Heart right ventricle (tissue), 16 donors: Measurements from ENCODE around the gene SNX8. TPM values are rescaled to one million over a fixed set of nuclear protein-coding genes. Genes with fewer than 3 reads are reported as not detected.

Source experiments
- ATAC-seq, 8 donors: fragments of 200-7000 bp; cut with Tn5 transposase; one replicate each; pipeline ENCODE4 v1.9.1; 2020; ENCODE audit warnings: mild to moderate bottlenecking in 8 of 8, moderate library complexity in 8 of 8, moderate number of reproducible peaks in 1 of 8
- DNase-seq, 2 donors: peaks; one replicate each; pipeline ENCODE4 v3.0.0-alpha.2; 2020
- H3K27ac ChIP-seq, 10 donors: fragments of 200-600 bp; sonication (generic) in 2 of 10; one replicate each; pipeline versions ENCODE4 v1.5.0 to v1.8.0; 2020 to 2022; ENCODE audit warnings: mild to moderate bottlenecking in 3 of 10
- H3K27me3 ChIP-seq, 7 donors: fragments of 200-600 bp; one replicate each; pipeline ENCODE4 v1.8.0; 2021 to 2022; ENCODE audit warnings: mild to moderate bottlenecking in 2 of 7
- H3K36me3 ChIP-seq, 9 donors: fragments of 200-600 bp; sonication (generic) in 1 of 9; one replicate each; pipeline versions ENCODE4 v1.5.0 to v1.8.0; 2020 to 2022; ENCODE audit warnings: mild to moderate bottlenecking in 2 of 9
- H3K4me1 ChIP-seq, 9 donors: fragments of 200-600 bp; sonication (generic) in 1 of 9; one replicate each; pipeline versions ENCODE4 v1.5.0 to v1.8.0; 2020 to 2022; ENCODE audit warnings: mild to moderate bottlenecking in 4 of 9
- H3K4me3 ChIP-seq, 10 donors: fragments of 200-600 bp; sonication (generic) in 2 of 10; one replicate each; pipeline versions ENCODE4 v1.5.0 to v1.8.0; 2020 to 2022; ENCODE audit warnings: mild to moderate bottlenecking in 7 of 10, moderate library complexity in 2 of 10
- H3K9me3 ChIP-seq, 11 donors: fragments of 200-600 bp in 10 of 11; sonication (generic) in 2 of 11; one replicate each; pipeline versions ENCODE4 v1.5.0 to v1.8.0; 2013 to 2022; ENCODE audit warnings: mild to moderate bottlenecking in 2 of 11, control low read depth in 1 of 11, moderate library complexity in 1 of 11
- WGBS, 2 donors: extraction: QIAGEN DNeasy Blood & Tissue Kit; methylation state at CpG; one replicate each; pipeline ENCODE4 v1.1.7; 2013; ENCODE audit warnings: inconsistent platforms in 1 of 2; 5-methylcytosine and 5-hydroxymethylcytosine counted together
- intact Hi-C, 10 donors: fragments of 100-400 bp; cut with DNase I; formaldehyde crosslinking; loops; one replicate each; pipeline versions ENCODE4 v1.11.1 to v1.14.2; 2022
- polyA plus RNA-seq, 2 donors: library from polyadenylated mRNA; stranded (reverse); fragments of 200-250 nt; gene quantifications; one replicate each; pipeline ENCODE4 v1.2.3, GENCODE V29; 2013
- total RNA-seq, 10 donors: library from RNA; stranded (reverse); fragmentation: NEBNext Ultra II Directional in 3 of 10; extraction: Animal tissue kit (Norgen Biotek cat#: 25700) in 3 of 10; gene quantifications; one replicate each; pipeline versions ENCODE4 v1.2.1 to v1.2.4, GENCODE V29; 2021 to 2023
- TF ChIP-seq, protein P1 (sequence below), 9 donors: fragments of 200-600 bp; sonication (generic) in 2 of 9; IDR thresholded peaks; one replicate each; pipeline versions ENCODE4 v1.5.0 to v1.8.0; 2021 to 2022; ENCODE audit warnings: antibody characterized with exemption in 9 of 9, mild to moderate bottlenecking in 5 of 9, moderate library complexity in 1 of 9
- donor health status: Arrhythmogenic right ventricular cardiomyopathy.
- donor health status: ischemic (EF 13 %, LVEDD 7.1; RV severe dilation, severe dysfunction).
- donor health status: healthy with polysubstance abuse.
- donor health status: DM: no; HTN: yes; CAD: no.
- donor health status: DM: no; HTN: no; CAD: no.
- donor health status: ischemic (EF 25% LVEDD 6.9; RV normal size, moderate dysfunction).
- donor health status: ischemic (EF 25% LVEDD 5.7; RV mildly dilated, moderate dysfunction).
- donor health status: healthy.
- donor health status: DM: yes; HTN: yes; CAD: no.
- donor health status: Ischemic cardiomyopathy.
- donor health status: ischemic (EF 35%, LVEDD 5.7; RV mildly dilated, moderate dysfunction).
- donor health status: nonischemic (EF 11% LVEDD 7.7; RV severe dilation, severe dysfunction).
- donor health status: DM: yes; HTN: yes; CAD: no.
- donor health status: PGD.
- donor health status: ischemic (EF 29% LVEDD 5.4; RV normal size, mild dysfunction).
- donor health status: nonischemic (EF 23%, LVEDD 6.1; RV moderate dilation, normal function).

The SNX8 gene
- total and polyA plus RNA-seq, 12 donors = 14.7 to 31.8 (median 20.4) TPM

DNA sequence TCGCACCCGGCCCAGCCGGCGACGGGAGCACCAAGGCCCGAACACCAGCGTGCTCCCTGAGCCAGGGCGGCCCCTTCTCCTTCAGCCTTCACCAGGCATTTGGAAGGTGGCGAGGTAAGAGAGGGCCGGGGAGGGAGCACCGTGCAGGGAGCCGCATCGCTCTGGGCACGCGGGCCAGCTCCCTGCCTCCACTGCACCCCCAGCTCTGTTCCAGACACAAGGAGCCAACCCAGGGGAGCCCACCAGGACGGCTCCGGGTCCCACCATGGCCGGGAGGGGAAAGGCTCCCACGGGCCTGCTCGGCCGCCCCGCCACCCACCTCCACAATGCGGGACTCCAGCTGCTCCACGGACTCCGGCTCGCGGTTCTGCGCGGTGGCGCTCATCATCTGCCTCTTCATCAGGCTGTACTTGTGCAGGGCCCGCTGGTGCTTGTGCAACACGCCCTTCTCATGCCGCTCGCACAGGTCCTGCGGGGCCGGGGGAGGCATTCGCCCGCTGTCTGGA is 57.1 kb downstream of the SNX8 start:
- Histone ChIP-seq H3K9me3 (no peaks in the 10 kb centered on the region), H3K27me3 (no peaks in the 10 kb centered on the region), H3K27ac (no peak overlapping the region), H3K4me1 (peaks cover 0 to 9% (median 0%) of the 10 kb centered on the region in 9 donors), H3K4me3 (no peak overlapping the region), H3K36me3 (peaks cover 0 to 57% (median 0%) of the 10 kb centered on the region in 9 donors)
- no peak for ATAC-seq
- intact Hi-C loops = loop anchor here in 2 of 10 donors (10.0 kb wide), 1 partner anchor 88 kb away; no protein-coding TSS in a partner anchor
- DNase-seq = no peak
- 96% methylated on average over 38 of the region's 38 CpGs for WGBS, 2 donors
- TF ChIP-seq, protein P1, sequence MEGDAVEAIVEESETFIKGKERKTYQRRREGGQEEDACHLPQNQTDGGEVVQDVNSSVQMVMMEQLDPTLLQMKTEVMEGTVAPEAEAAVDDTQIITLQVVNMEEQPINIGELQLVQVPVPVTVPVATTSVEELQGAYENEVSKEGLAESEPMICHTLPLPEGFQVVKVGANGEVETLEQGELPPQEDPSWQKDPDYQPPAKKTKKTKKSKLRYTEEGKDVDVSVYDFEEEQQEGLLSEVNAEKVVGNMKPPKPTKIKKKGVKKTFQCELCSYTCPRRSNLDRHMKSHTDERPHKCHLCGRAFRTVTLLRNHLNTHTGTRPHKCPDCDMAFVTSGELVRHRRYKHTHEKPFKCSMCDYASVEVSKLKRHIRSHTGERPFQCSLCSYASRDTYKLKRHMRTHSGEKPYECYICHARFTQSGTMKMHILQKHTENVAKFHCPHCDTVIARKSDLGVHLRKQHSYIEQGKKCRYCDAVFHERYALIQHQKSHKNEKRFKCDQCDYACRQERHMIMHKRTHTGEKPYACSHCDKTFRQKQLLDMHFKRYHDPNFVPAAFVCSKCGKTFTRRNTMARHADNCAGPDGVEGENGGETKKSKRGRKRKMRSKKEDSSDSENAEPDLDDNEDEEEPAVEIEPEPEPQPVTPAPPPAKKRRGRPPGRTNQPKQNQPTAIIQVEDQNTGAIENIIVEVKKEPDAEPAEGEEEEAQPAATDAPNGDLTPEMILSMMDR (IDR thresholded peaks at IDR 0.05) = no peak

DNA sequence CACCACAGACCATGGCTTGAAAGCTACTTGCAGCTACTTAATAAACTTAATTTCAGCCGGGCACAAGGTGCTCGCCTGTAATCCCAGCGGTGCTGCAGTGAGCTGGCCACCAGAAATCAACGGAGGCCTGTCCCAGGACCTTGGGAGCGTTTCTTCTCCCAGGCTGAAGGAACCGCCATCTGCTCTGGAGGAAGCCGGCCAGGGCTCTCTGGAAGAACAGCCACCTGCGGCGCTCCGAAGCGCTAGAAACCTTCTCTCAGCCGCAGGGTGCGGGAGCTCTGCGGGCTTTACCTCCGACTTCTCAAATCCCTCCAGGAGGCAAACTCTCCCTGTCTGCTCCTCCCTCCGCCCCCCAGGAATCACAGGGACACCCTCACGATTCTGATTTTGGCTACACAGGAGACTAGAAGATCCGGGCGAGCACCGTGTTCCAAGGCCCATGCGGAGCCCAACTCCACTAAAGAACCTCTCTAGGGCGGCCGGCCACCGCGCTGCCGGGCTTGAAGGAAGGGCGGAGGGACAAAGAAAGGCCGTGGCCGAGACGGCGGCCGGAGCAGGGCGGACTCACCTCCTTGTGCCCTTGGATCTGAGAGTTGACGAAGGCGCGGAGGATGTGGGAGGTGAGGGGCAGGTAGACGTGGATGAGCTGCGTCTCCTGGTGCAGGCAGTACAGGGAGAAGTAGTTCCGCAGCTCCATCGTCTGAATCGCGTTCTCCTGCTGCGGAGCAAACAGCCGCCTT is 57.8 kb downstream of the SNX8 start:
- ATAC-seq = no peak

DNA sequence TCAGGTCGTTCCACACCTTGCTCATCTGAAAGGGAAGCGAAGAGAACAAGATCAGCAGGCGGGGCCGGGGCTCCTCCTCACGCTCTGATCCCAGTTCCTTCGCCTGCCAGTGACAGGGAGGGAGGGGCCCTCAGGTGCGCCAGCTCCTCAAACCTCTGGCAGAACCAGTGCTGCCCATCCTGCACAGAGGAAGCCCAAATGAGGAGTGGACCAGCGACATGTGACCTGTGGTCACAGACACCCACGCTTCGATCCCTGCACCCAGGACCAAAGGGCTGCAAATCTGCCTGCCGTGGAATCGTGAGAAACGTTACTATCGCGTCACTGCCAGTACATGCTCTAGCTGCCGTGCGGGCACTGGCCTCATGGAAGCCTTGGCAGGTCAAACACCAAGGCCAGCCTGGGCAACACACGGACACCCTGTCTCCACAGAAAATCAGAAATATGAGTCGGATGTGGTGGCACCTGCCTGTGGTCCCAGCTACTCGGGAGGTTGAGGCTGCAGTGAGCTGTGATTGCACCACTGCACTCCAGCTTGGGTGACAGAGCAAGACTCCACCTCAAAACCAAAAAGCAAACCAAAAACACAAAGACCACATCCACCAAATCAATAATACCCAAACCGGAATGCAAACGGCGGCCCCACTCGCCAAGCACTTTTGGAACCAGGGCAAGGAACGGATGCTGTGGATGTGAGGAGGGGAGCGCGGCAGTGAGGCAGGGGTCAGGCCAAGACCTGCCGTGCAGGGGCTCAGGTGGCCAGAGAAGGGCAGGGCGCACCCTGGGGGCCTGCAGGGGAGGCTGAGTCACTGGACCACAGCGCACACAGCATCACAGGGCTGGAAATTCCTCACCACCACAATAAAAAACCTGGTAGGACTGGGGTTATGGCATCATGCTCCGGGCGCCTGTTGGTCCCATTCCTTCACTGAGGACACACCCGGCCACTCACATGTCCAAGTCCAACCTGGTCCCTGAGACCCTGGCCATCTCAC is 58.8 kb downstream of the SNX8 start:
- no peak for DNase-seq

More for the DNA sequence above, 57.8 kb downstream of the SNX8 start:
- no peak for DNase-seq
- TF ChIP-seq, protein P1 (IDR thresholded peaks at IDR 0.05) = no peak
- Histone ChIP-seq H3K9me3 (no peaks in the 10 kb centered on the region), H3K4me1 (peaks cover 0 to 4% (median 0%) of the 10 kb centered on the region in 9 donors), H3K36me3 (peaks cover 0 to 56% (median 0%) of the 10 kb centered on the region in 9 donors), H3K27me3 (no peaks in the 10 kb centered on the region), H3K4me3 (no peak overlapping the region), H3K27ac (no peak overlapping the region)
- WGBS, 2 donors = 93 to 96% methylated on average over 44 of the region's 44 CpGs
- intact Hi-C loops = loop anchor here in 2 of 10 donors (10.0 kb wide), 1 partner anchor 88 kb away; no protein-coding TSS in a partner anchor

More for the DNA sequence above, 58.8 kb downstream of the SNX8 start:
- Histone ChIP-seq H3K27ac (no peak overlapping the region), H3K27me3 (no peaks in the 10 kb centered on the region), H3K4me3 (no peak overlapping the region), H3K36me3 (peaks cover 0 to 56% (median 0%) of the 10 kb centered on the region in 9 donors), H3K4me1 (no peaks in the 10 kb centered on the region), H3K9me3 (no peaks in the 10 kb centered on the region)
- TF ChIP-seq, protein P1 (IDR thresholded peaks at IDR 0.05) = no peak
- WGBS, 2 donors = 94% methylated on average over 33 of the region's 33 CpGs
- ATAC-seq = no peak
- intact Hi-C loops = loop anchor here in 2 of 10 donors (10.0 kb wide), 1 partner anchor 89 kb away; no protein-coding TSS in a partner anchor
